Skeletal muscle tissue (tissue), 4 donors: ENCODE results near the gene EHMT1. TPM values are rescaled to one million over a fixed set of nuclear protein-coding genes. Genes with fewer than 3 reads are reported as not detected.

Experiments used
- H3K27ac ChIP-seq: one replicate; pipeline ENCODE4 v1.7.0; 2013; ENCODE audit warnings: mild to moderate bottlenecking, low read depth, low read length, inconsistent platforms
- H3K27me3 ChIP-seq, 3 donors: one replicate each; pipeline ENCODE4 v1.7.0; 2013; ENCODE audit warnings: low read length in 3 of 3; ENCODE audit not compliant: control insufficient read depth in 3 of 3, insufficient read depth in 3 of 3
- H3K36me3 ChIP-seq, 3 donors: one replicate each; pipeline ENCODE4 v1.7.0; 2013; ENCODE audit warnings: low read length in 3 of 3; ENCODE audit not compliant: control insufficient read depth in 3 of 3, insufficient read depth in 3 of 3
- H3K4me1 ChIP-seq, 3 donors: one replicate each; pipeline ENCODE4 v1.7.0; 2013; ENCODE audit warnings: low read length in 3 of 3, mild to moderate bottlenecking in 3 of 3; ENCODE audit not compliant: control insufficient read depth in 3 of 3, insufficient read depth in 3 of 3
- H3K4me3 ChIP-seq, 3 donors: one replicate each; pipeline ENCODE4 v1.7.0; 2013; ENCODE audit warnings: low read length in 3 of 3
- H3K9ac ChIP-seq, 3 donors: one replicate each; pipeline ENCODE4 v1.7.0; 2013; ENCODE audit warnings: low read length in 3 of 3, mild to moderate bottlenecking in 3 of 3, moderate library complexity in 2 of 3, low read depth in 1 of 3
- H3K9me3 ChIP-seq, 3 donors: one replicate each; pipeline ENCODE4 v1.7.0; 2013; ENCODE audit warnings: low read length in 3 of 3; ENCODE audit not compliant: control insufficient read depth in 3 of 3
- total RNA-seq: library from RNA; depleted of rRNA; stranded (reverse); fragments of >200 nt; gene quantifications from one replicate; pipeline ENCODE4 v1.2.3, GENCODE V29; 2014
- donor health status: Osteomylitis.

The EHMT1 gene
- total RNA-seq, 1 donor from 2014 or later, result 43.3 TPM

- H3K36me3 ChIP-seq, result peaks cover 40 to 47% (median 40%) of the 10 kb centered on the region in 3 donors
- H3K27me3 ChIP-seq, result no peaks in the 10 kb centered on the region
- H3K9ac ChIP-seq, result no peak overlapping the region
- H3K27ac ChIP-seq, result no peak overlapping the region
- no peak overlapping the region for H3K4me3 ChIP-seq
- no peaks in the 10 kb centered on the region for H3K4me1 ChIP-seq
- H3K9me3 ChIP-seq, result no peaks in the 10 kb centered on the region
Observed at GRCh38 chr9:137811283-137811870, 192.6 kb downstream of the EHMT1 start.

DNA sequence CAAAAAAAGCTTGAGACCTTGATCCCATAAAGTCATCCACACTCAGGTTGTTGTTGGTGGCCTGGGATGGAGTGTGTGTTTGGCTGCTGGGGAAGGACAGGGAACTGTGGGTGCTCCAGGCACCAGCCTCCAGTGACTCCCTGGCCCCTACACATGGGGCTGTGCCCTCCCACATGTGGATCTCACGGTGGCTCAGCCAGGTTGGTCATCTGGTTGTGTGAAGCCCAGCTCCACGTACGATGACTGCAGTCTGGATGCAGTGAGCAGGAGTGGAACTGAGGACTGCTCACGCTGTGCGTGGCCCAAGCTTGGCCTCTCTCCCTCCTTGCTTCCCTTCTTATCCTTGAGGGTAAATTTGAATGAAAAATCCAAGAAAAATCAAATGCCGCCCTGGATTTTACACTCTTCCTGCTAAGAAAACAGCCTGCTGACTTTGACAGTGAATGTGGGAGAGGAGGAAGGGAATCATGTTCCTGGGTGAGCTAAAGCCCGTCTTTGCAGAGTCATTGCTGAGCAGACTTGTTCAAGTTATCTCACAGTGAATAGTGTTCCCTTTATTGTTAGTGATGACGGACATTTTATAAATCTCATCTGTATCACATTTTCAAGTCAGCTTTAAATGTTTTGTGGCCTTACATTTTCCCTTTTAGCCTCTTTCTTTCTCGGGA, 193.7 kb downstream of the EHMT1 start:
- Histone ChIP-seq H3K4me1 (no peaks in the 10 kb centered on the region), H3K27ac (no peak overlapping the region), H3K9me3 (no peaks in the 10 kb centered on the region), H3K4me3 (no peak overlapping the region), H3K27me3 (no peaks in the 10 kb centered on the region), H3K36me3 (peaks cover 49 to 56% (median 50%) of the 10 kb centered on the region in 3 donors), H3K9ac (no peak overlapping the region)

- H3K4me1 ChIP-seq, result no peaks in the 10 kb centered on the region
- H3K27me3 ChIP-seq, result no peaks in the 10 kb centered on the region
- peaks cover 53 to 63% (median 56%) of the 10 kb centered on the region in 3 donors for H3K36me3 ChIP-seq
- no peak overlapping the region for H3K4me3 ChIP-seq
- H3K27ac ChIP-seq, result no peak overlapping the region
- no peak overlapping the region for H3K9ac ChIP-seq
- no peaks in the 10 kb centered on the region for H3K9me3 ChIP-seq
Observed at GRCh38 chr9:137813167-137813566, 194.4 kb downstream of the EHMT1 start.

DNA sequence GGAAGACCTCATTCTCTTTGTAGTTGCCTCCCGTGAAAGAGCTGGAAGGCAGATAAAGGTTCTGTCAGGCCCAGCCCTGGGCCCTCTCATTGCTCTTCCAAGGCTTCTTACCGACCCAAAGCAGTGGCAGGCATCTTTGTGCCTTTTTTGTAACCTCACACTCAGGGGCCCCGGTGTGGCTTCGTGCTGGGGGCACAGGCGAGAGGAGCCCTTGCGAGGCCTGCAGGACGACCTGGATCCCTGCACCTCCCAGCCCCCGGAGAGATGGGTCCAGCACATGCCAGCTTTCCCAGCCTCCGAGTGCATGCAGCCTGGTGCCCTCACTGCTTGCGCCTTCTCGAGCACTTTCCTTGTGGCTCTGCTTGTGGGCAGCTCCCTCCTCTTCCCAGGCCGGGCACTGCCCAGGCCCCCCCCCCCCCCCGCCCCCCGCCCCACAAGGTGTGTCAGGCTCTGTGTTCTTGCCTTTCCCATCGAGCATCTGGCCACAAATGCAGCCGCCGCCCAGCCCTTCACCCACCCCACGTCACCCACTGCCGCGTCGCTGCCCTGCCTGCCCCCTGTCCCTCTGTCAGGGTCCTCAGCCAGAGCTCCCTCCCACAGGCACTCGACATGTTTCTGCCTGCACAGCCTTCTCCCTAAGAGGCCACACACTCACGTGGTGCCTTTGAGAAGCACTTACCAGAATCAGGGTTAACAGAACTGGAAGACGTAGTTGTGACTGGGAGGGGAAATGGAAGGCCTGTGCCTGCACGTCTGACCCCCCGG, 195.0 kb downstream of the EHMT1 start:
- no peak overlapping the region for H3K4me3 ChIP-seq
- H3K4me1 ChIP-seq, result no peaks in the 10 kb centered on the region
- H3K9ac ChIP-seq, result no peak overlapping the region
- no peaks in the 10 kb centered on the region for H3K9me3 ChIP-seq
- H3K27ac ChIP-seq, result no peak overlapping the region
- H3K27me3 ChIP-seq, result no peaks in the 10 kb centered on the region
- H3K36me3 ChIP-seq, result peaks cover 54 to 65% (median 58%) of the 10 kb centered on the region in 3 donors

DNA sequence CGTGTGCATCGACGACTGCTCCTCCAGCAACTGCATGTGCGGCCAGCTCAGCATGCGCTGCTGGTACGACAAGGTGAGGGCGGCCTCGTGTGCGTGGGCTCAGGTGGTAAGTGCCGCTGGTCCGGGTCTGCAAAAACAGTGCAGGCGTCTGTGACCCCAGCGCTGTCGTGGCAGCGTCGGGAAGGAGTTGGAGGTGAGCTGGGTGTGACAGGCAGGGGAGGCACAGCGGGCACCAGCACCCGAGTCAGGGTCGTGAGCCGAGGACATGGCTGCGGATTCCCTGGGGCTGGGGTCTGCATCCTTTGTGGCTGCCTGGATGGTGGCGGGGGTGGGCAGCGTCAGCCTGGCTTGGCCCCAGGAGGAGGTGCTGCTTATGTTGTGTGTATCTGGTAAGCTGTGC, 195.6 kb downstream of the EHMT1 start:
- Histone ChIP-seq H3K27me3 (no peaks in the 10 kb centered on the region), H3K4me1 (no peaks in the 10 kb centered on the region), H3K36me3 (peaks cover 54 to 62% (median 58%) of the 10 kb centered on the region in 3 donors), H3K27ac (no peak overlapping the region), H3K9ac (no peak overlapping the region), H3K9me3 (no peaks in the 10 kb centered on the region), H3K4me3 (no peak overlapping the region)

GRCh38 chr9:137814841-137815240, 196.0 kb downstream of the EHMT1 start:
- Histone ChIP-seq H3K36me3 (peaks cover 54 to 64% (median 59%) of the 10 kb centered on the region in 3 donors), H3K9me3 (no peaks in the 10 kb centered on the region), H3K4me1 (no peaks in the 10 kb centered on the region), H3K27me3 (no peaks in the 10 kb centered on the region), H3K9ac (no peak overlapping the region), H3K4me3 (no peak overlapping the region), H3K27ac (no peak overlapping the region)

DNA sequence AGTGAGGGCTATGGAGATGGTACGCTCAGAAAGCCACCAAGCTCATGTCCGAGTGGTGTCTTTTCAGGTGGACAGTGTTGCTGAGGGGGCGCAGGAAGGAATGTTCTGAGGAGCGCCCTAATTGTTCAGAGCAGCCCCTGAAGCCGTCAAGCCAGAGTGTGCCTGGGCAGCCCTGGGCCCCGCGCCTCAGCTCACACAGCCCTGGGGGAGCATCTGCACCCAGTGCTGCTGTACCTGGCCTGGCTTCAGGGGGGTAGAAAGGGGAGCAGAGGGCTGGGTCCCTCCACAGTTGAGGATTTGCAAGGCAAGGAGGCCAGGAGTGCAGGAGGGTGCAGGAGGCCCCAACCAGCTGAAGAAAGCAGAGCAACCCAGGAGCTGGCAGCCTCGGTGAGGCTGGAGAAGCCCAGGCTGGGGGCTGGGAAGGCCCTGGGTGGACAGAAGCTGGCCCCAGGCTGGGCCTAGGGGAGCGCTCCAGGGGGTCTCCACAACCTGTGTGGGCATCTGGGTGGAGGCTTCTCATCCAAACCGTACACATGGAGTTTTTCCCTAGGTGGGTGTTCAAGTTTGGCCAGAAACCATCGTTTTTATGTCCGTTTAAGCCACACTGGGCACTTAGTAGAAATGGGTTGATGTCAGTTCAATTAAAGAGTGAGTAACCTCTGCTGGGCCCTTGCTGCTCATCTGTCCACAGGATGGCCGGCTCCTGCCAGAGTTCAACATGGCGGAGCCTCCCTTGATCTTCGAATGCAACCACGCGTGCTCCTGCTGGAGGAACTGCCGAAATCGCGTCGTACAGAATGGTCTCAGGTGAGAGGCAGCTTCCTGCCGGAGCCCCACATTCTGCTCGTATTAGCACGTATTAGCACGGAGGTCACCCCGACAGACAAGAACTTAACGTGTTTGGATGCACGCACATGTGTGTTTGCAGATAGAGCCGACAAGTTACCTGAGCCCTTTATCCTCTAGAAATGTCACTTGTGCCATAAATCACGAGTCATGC, 196.8 kb downstream of the EHMT1 start:
- no peaks in the 10 kb centered on the region for H3K27me3 ChIP-seq

DNA sequence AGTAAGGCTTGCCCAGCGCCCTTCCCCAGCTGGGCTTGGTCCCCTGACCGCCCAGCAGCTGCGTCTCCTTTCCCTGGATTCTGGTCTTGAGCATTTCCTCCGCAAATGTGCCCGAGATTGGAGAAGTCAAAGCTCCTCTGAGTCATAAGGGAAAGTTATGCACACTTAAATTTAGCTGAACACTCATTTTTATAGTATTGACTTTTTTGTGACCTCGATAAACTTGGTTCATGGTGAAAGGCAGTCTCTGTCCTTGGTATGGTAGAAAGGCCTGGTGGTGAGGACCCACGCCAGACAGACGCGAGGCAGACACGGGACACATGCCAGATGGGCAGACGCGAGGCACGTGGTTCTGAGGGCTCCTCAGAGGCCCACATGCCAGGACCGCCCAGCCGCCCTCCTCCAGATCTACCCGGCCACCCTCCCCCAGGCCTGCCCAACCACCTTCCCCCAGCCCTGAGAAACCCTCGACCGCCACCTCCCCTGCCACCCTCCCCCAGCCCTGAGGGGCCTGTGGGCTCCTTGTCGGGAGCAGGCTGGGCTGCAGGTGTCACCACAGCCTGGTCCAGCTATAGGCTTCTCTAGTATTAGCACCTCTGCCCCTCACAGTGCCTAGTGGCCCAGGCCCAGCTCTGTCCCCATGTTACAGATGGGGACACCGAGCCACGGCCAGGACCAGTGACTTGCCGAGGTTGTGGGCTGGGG, 197.9 kb downstream of the EHMT1 start:
- no peak overlapping the region for H3K27ac ChIP-seq
- no peak overlapping the region for H3K4me3 ChIP-seq
- H3K27me3 ChIP-seq, result no peaks in the 10 kb centered on the region
- H3K9ac ChIP-seq, result no peak overlapping the region
- H3K9me3 ChIP-seq, result peaks cover 0 to 2% (median 0%) of the 10 kb centered on the region in 3 donors
- H3K4me1 ChIP-seq, result no peaks in the 10 kb centered on the region
- H3K36me3 ChIP-seq, result peaks cover 54 to 69% (median 62%) of the 10 kb centered on the region in 3 donors

More for the DNA sequence above, 196.8 kb downstream of the EHMT1 start:
- H3K36me3 ChIP-seq, result peaks cover 57 to 71% (median 66%) of the 10 kb centered on the region in 3 donors
- H3K27ac ChIP-seq, result no peak overlapping the region
- no peaks in the 10 kb centered on the region for H3K9me3 ChIP-seq
- H3K4me1 ChIP-seq, result no peaks in the 10 kb centered on the region
- no peak overlapping the region for H3K9ac ChIP-seq
- no peak overlapping the region for H3K4me3 ChIP-seq
